ENCODE results near the gene RPS29.

DNA sequence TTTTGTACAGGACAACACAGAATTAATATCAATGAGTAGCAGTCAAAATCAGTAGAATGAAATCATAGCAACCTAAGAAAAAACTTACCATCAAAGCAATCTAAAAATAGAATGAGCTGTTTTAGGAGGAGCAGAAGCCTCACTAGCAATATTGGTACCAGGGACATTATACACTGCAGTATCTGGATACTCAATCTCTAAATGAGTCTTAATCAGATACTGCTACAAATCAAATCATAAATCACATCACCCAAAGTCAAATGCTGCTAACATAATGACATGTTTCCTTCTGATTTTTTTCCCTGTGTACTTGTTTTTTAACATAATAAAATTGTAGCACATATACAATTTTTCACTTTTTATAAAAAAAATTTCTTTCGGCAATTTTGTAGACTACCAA is 8.0 kb downstream of the RPS29 start:
- TF ChIP-seq CTCF (IDR thresholded peaks at IDR 0.05) (no peak), POLR2A (IDR thresholded peaks at IDR 0.05; ENCODE audit: low read length) (no peak), NR3C1 (IDR thresholded peaks at IDR 0.05) (no peak), EHMT2 (IDR thresholded peaks at IDR 0.05; ENCODE audit: low read depth) (no peak), REST (IDR thresholded peaks at IDR 0.05) (no peak), EP300 (IDR thresholded peaks at IDR 0.05) (no peak), JUN (IDR thresholded peaks at IDR 0.05) (no peak), NPAS2 (CRISPR knock-in tag; IDR thresholded peaks at IDR 0.05; ENCODE audit: borderline replicate concordance) (no peak)
- TF ChIP-seq, protein P1, sequence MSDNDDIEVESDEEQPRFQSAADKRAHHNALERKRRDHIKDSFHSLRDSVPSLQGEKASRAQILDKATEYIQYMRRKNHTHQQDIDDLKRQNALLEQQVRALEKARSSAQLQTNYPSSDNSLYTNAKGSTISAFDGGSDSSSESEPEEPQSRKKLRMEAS (IDR thresholded peaks at IDR 0.05) = no peak
- TF ChIP-seq, protein P2, sequence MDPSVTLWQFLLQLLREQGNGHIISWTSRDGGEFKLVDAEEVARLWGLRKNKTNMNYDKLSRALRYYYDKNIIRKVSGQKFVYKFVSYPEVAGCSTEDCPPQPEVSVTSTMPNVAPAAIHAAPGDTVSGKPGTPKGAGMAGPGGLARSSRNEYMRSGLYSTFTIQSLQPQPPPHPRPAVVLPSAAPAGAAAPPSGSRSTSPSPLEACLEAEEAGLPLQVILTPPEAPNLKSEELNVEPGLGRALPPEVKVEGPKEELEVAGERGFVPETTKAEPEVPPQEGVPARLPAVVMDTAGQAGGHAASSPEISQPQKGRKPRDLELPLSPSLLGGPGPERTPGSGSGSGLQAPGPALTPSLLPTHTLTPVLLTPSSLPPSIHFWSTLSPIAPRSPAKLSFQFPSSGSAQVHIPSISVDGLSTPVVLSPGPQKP (IDR thresholded peaks at IDR 0.05; ENCODE audit: low read depth, low read length) = no peak
- TF ChIP-seq, protein P3, sequence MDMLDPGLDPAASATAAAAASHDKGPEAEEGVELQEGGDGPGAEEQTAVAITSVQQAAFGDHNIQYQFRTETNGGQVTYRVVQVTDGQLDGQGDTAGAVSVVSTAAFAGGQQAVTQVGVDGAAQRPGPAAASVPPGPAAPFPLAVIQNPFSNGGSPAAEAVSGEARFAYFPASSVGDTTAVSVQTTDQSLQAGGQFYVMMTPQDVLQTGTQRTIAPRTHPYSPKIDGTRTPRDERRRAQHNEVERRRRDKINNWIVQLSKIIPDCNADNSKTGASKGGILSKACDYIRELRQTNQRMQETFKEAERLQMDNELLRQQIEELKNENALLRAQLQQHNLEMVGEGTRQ (IDR thresholded peaks at IDR 0.05) = no peak
